Measurements from ENCODE around the gene FBXW5. TPM values are rescaled to one million over a fixed set of nuclear protein-coding genes. Genes with fewer than 3 reads are reported as not detected.

The FBXW5 gene
- total and polyA plus RNA-seq, 9 of the 15 experiments (the other 6 are each of a cell fraction or from before 2014, with no cell fraction given), result 0.21 to 128 (median 37.0) TPM

GRCh38 chr9:136930014-136930413 lies 14.5 kb downstream of the FBXW5 start:
- Histone ChIP-seq H3K4me3 (no peak overlapping the region), H3K36me3 (ENCODE audit: control insufficient read depth, insufficient read depth, low read length) (peaks cover 72% of the 10 kb centered on the region; the same call in 2 of the 3 replicates), H3K9me1 (ENCODE audit: control insufficient read depth, insufficient read depth, low read length) (no peaks in the 10 kb centered on the region), H3K27me3 (ENCODE audit: control insufficient read depth in 2 of 2, insufficient read depth in 2 of 2, low read length in 2 of 2) (no peaks in the 10 kb centered on the region), H3K27ac (ENCODE audit: extremely low read depth, low read depth, low read length) (no peak overlapping the region), H3K4me1 (replicated peaks in 1 of 2; ENCODE audit: control insufficient read depth in 2 of 2, insufficient read depth in 2 of 2, low read length in 2 of 2) (peaks cover 10 to 24% of the 10 kb centered on the region in 2 experiments; a peak in 4 of 5 replicates), H4K20me1 (replicated peaks; ENCODE audit: control insufficient read depth, insufficient read depth, low read length) (peaks cover 4% of the 10 kb centered on the region; the same call in 1 of the 2 replicates), H3K9me3 (replicated peaks; ENCODE audit: control insufficient read depth, insufficient read depth, low read depth, low read length) (no peaks in the 10 kb centered on the region), H3K79me2 (ENCODE audit: control insufficient read depth, insufficient read depth, low read length) (no peaks in the 10 kb centered on the region), H3K9ac (ENCODE audit: insufficient read depth in 1 of 2, low read depth in 2 of 2, low read length in 2 of 2) (no peak overlapping the region), H2AFZ (ENCODE audit: low read depth, low read length) (no peak overlapping the region), H3K4me2 (ENCODE audit: insufficient read depth, low read length) (no peak overlapping the region)
- DNase-seq (ENCODE audit: extremely low read depth in 1 of 4, low spot score in 3 of 4) (no peak), ATAC-seq (no peak), FAIRE-seq (no peak)
- 97% methylated on average over 4 of the region's 4 CpGs for WGBS (ENCODE audit: insufficient coverage, low coverage, missing lambda C conversion rate)
- in situ Hi-C loops (cut with MboI), result no loop called here
- ChIA-PET CTCF (ENCODE audit: low intra/inter-chr PET ratio) (no interaction called here), POLR2A (interaction anchor here (0.8 to 1.1 kb wide), 2 partner anchors 10 to 14 kb away, joined by 3 read pairs; partner anchors contain the start of gene FBXW5)
- intact Hi-C loops (cut with micrococcal nuclease), result no loop called here
- TF ChIP-seq HMG20A (CRISPR knock-in tag; conservative IDR thresholded peaks at IDR 0.05) (no peak), RFX1 (IDR thresholded peaks at IDR 0.05) (no peak), ARID1B (IDR thresholded peaks at IDR 0.05) (no peak), ZSCAN29 (IDR thresholded peaks at IDR 0.05) (no peak)
- no TSS peak for BruUV-seq (replicated peaks)

- 86% methylated on average over 8 of the region's 9 CpGs for WGBS (ENCODE audit: insufficient coverage, low coverage, missing lambda C conversion rate)
- H3K36me3 ChIP-seq (ENCODE audit: control insufficient read depth, insufficient read depth, low read length), result peaks cover 68% of the 10 kb centered on the region; the same call in 2 of the 3 replicates
These were observed 15.9 kb downstream of the FBXW5 start for GRCh38 chr9:136928591-136928990.

More at GRCh38 chr9:136928591-136928990, 15.9 kb downstream of the FBXW5 start:
- no TSS peak for BruUV-seq (replicated peaks)
- no peaks in the 10 kb centered on the region for H3K79me2 ChIP-seq (ENCODE audit: control insufficient read depth, insufficient read depth, low read length)
- no peaks in the 10 kb centered on the region for H3K27me3 ChIP-seq (ENCODE audit: control insufficient read depth in 2 of 2, insufficient read depth in 2 of 2, low read length in 2 of 2)
- H3K4me2 ChIP-seq (ENCODE audit: insufficient read depth, low read length), result no peak overlapping the region
- H3K9me1 ChIP-seq (ENCODE audit: control insufficient read depth, insufficient read depth, low read length), result no peaks in the 10 kb centered on the region
- peak overlapping the region in 1 of 2 experiments; percentile 62; a peak in 1 of 4 replicates for H3K9ac ChIP-seq (ENCODE audit: insufficient read depth in 1 of 2, low read depth in 2 of 2, low read length in 2 of 2)
- H3K9me3 ChIP-seq (replicated peaks; ENCODE audit: control insufficient read depth, insufficient read depth, low read depth, low read length), result no peaks in the 10 kb centered on the region
- CTCF ChIA-PET (ENCODE audit: low intra/inter-chr PET ratio), result no interaction called here
- FAIRE-seq, result no peak
- H3K4me3 ChIP-seq, result no peak overlapping the region
- ATAC-seq, result peak; percentile 36
- peaks cover 10 to 28% of the 10 kb centered on the region in 2 experiments; a peak in 4 of 5 replicates for H3K4me1 ChIP-seq (replicated peaks in 1 of 2; ENCODE audit: control insufficient read depth in 2 of 2, insufficient read depth in 2 of 2, low read length in 2 of 2)
- H3K27ac ChIP-seq (ENCODE audit: extremely low read depth, low read depth, low read length), result no peak overlapping the region
- TF ChIP-seq CBFB (CRISPR knock-in tag; IDR thresholded peaks at IDR 0.05), result no peak
- TF ChIP-seq MTA1 (IDR thresholded peaks at IDR 0.05; ENCODE audit: borderline replicate concordance), result no peak
- TF ChIP-seq, protein P1, sequence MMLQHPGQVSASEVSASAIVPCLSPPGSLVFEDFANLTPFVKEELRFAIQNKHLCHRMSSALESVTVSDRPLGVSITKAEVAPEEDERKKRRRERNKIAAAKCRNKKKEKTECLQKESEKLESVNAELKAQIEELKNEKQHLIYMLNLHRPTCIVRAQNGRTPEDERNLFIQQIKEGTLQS (IDR thresholded peaks at IDR 0.05), result 0 out of 2 replicates have a peak, but pooled peaks have one; percentile 16
- TF ChIP-seq, protein P1 (CRISPR knock-in tag; conservative IDR thresholded peaks at IDR 0.05), result no peak
- peak; percentile 58 for TF ChIP-seq POLR2G (IDR thresholded peaks at IDR 0.05; ENCODE audit: low read depth, low read length)
- no peak for TF ChIP-seq ILF3 (IDR thresholded peaks at IDR 0.05; ENCODE audit: borderline replicate concordance)
- 0 out of 2 replicates have a peak, but pooled peaks have one; percentile 38 for TF ChIP-seq FOXP1 (CRISPR knock-in tag; IDR thresholded peaks at IDR 0.05)
- no peak for TF ChIP-seq POLR3A (IDR thresholded peaks at IDR 0.05; ENCODE audit: borderline replicate concordance, extremely low read depth, insufficient read depth, insufficient read length)
- no peak for TF ChIP-seq SMAD1 (IDR thresholded peaks at IDR 0.05; ENCODE audit: low read depth, low read length, partially characterized antibody)
- no peak for TF ChIP-seq ZBED1 (IDR thresholded peaks at IDR 0.05)
- TF ChIP-seq C11orf30 (IDR thresholded peaks at IDR 0.05; ENCODE audit: low read depth), result 0 out of 2 replicates have a peak, but pooled peaks have one; percentile 16
- no peak overlapping the region for H2AFZ ChIP-seq (ENCODE audit: low read depth, low read length)
- in situ Hi-C loops (cut with MboI), result no loop called here
- POLR2A ChIA-PET, result interaction anchor here (0.6 to 3.2 kb wide), 3 partner anchors 8 to 97 kb away, joined by 3 to 19 read pairs (median 3); no protein-coding TSS in a partner anchor
- peaks cover 4% of the 10 kb centered on the region; the same call in 1 of the 2 replicates for H4K20me1 ChIP-seq (replicated peaks; ENCODE audit: control insufficient read depth, insufficient read depth, low read length)
- no peak for DNase-seq (ENCODE audit: extremely low read depth in 1 of 4, low spot score in 3 of 4)
- intact Hi-C loops (cut with micrococcal nuclease), result no loop called here

Measured in K562 (cell line).